Measurements from ENCODE around the gene KLHDC8A.

KLHDC8A gene

DNA sequence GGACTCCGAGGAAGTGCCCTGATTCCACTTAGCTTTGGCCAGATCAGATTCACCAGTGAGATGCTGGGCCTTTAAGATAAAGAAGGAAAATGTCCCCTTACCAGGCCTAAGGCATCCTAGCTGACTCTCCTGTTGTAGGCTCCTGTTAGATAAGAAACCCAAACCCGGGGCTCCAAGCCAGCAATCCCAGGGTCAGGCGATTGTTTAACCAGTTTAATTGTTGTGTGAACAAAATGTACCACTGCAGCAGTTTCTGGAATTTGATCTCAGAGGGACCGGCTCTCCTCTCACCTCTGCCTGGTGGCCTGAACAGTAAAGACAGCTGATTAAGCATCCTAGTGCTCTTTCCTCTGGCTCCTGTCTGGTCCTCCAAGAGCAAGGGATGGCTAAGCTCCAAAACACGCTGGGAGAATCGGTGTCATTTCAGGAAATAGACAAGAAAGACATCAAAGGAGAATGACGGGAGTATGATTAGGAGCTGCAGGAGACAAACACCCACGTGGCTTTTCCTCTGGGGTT is 9.3 kb upstream of the KLHDC8A start:
- no peak for TF ChIP-seq CTCF (IDR thresholded peaks at IDR 0.05)

- no peak for TF ChIP-seq CTCF (IDR thresholded peaks at IDR 0.05)
These were observed 4.2 kb upstream of the KLHDC8A start for GRCh38 chr1:205360891-205361290.

DNA sequence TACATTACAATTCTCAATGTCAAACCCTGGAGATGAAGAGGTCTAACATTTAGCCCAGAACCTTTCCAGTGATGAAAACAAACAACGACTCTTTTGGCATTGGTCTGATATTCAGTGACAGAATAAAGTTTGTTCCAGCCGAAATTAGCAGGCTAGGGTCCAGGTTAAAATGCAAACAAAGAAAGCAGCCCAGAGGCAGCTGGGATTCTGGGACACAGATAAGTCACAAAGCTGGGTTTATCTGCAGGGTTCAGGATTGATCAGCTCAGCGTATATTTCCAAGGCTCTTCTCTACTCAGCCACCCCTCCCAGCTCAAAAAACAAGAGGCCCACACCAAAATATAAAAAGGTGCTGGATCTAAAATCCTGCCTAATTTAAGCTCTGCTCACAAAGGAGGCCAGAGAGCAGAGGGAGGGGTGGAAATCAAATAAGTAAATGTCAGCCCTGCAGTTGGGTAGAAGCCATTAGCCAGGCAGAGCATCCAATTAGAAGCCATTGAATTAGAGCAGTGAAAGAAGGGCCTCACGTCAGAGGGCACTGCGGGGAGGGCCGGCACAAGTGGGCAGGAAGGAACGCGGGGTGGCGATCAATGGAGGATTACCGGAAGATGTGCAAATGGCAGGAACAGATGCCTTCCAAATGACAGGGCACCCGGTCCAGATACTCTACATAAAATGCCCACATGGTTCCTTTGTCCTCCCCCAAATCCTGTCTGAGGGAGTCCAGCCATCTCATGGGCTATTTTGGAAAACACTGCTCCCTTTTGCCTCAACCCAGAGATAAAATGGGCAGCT is 3.2 kb upstream of the KLHDC8A start:
- TF ChIP-seq CTCF (IDR thresholded peaks at IDR 0.05), result no peak

GRCh38 chr1:205358579-205358978 is 1.9 kb upstream of the KLHDC8A start:
- TF ChIP-seq CTCF (IDR thresholded peaks at IDR 0.05), result no peak

GRCh38 chr1:205357567-205357966 is 845 bp upstream of the KLHDC8A start:
- TF ChIP-seq CTCF (IDR thresholded peaks at IDR 0.05), result no peak

GRCh38 chr1:205355075-205355453 is 1.7 kb downstream of the KLHDC8A start:
- TF ChIP-seq CTCF (IDR thresholded peaks at IDR 0.05), result no peak

DNA sequence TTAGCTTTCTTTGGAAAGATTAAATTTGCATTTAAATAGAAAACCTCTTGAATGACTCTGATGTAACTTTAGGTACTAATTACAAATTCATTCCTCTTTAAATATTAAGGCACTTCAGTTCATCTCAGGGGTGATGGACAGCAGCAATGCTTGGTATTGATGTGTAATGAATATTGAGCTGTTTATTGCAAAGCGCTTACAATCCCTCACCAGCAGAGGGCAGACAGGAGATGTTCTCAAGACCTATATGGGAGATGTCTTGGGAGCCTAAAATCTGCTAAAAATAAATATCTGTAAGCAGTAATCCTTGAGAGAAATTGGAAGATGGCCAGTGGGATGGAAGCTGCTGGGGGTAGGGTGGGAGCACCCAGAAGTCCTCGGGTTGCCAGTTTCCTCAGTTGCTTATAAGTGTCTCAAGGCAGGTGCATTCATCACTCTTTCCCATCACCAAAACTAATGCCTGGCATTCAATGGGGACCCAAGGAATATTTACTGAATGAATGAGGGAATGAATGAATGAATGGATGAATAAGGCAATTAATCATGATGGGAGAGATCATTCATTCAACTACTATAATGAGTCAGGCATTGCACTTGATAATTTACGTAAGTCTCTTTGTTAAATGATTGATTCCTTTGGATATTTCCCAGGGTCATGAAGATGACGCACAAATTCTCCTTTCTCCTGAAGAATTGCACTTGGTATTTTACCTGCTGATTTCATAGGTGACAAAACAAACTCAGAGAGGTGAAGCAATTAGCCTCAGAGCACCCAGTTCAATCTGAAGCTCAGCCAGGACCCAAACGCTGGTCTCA is 2.3 kb downstream of the KLHDC8A start:
- TF ChIP-seq CTCF (IDR thresholded peaks at IDR 0.05), result peak; percentile 95
